ENCODE data around the gene TRIP12.

DNA sequence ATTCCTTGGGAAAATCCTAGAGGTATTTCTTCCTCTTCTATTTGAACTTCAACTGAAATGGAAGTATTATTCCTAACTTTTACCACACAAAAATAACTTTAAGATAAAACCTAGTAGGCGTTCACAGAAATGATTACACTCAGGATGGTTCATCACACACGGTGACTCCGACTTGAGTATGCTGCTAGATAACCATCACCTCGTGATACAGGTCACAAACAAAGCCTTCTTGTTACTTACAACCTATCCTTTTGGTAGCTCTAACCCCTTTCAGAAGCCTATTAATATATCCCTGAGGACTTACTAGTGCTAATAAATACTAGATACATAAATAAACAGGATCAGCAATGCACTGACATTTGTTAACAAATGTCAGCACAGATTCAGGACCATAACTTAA lies 106.5 kb downstream of the TRIP12 start:
- TF ChIP-seq, protein P1, sequence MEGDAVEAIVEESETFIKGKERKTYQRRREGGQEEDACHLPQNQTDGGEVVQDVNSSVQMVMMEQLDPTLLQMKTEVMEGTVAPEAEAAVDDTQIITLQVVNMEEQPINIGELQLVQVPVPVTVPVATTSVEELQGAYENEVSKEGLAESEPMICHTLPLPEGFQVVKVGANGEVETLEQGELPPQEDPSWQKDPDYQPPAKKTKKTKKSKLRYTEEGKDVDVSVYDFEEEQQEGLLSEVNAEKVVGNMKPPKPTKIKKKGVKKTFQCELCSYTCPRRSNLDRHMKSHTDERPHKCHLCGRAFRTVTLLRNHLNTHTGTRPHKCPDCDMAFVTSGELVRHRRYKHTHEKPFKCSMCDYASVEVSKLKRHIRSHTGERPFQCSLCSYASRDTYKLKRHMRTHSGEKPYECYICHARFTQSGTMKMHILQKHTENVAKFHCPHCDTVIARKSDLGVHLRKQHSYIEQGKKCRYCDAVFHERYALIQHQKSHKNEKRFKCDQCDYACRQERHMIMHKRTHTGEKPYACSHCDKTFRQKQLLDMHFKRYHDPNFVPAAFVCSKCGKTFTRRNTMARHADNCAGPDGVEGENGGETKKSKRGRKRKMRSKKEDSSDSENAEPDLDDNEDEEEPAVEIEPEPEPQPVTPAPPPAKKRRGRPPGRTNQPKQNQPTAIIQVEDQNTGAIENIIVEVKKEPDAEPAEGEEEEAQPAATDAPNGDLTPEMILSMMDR (IDR thresholded peaks at IDR 0.05): no peak
- no peak for TF ChIP-seq POLR2A (IDR thresholded peaks at IDR 0.05)
